ENCODE data around the gene CCDC110.

DNA sequence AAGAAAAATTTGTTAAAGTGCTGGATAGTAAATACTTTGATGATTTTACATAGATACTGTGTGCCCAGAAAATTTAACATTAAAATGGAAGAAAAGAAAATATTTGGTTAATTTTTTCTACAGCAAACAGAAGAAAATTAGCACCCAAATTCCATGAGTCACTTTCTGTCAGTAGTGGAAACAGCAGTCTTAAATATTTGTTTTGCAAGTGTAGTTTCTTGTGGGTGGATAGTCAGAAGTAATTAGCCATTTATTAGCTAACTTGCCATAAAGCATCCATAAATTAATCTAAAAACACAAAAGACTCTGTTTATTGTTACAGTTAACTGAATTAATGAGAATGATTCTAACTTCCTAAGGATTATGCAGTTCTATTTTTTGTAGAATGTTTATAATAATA lies 36.1 kb downstream of the CCDC110 start:
- TF ChIP-seq, protein P1, sequence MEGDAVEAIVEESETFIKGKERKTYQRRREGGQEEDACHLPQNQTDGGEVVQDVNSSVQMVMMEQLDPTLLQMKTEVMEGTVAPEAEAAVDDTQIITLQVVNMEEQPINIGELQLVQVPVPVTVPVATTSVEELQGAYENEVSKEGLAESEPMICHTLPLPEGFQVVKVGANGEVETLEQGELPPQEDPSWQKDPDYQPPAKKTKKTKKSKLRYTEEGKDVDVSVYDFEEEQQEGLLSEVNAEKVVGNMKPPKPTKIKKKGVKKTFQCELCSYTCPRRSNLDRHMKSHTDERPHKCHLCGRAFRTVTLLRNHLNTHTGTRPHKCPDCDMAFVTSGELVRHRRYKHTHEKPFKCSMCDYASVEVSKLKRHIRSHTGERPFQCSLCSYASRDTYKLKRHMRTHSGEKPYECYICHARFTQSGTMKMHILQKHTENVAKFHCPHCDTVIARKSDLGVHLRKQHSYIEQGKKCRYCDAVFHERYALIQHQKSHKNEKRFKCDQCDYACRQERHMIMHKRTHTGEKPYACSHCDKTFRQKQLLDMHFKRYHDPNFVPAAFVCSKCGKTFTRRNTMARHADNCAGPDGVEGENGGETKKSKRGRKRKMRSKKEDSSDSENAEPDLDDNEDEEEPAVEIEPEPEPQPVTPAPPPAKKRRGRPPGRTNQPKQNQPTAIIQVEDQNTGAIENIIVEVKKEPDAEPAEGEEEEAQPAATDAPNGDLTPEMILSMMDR (optimal IDR thresholded peaks at IDR 0.05 in 1 of 3, IDR thresholded peaks at IDR 0.05 in 1 of 3, conservative IDR thresholded peaks at IDR 0.05 in 1 of 3; ENCODE audit: extremely low read depth in 1 of 3, insufficient read depth in 2 of 3, low read length in 3 of 3): no peak
- TF ChIP-seq EZH2 (IDR thresholded peaks at IDR 0.05; ENCODE audit: low read length): no peak
